Uterus (tissue), 4 donors: ENCODE measurements around the gene TRPT1. TPM values are rescaled to one million over a fixed set of nuclear protein-coding genes. Genes with fewer than 3 reads are reported as not detected.

Experiments used
- DNase-seq, 2 donors: peaks; one replicate each; pipeline ENCODE4 v3.0.0-alpha.2; 2019 to 2020
- H3K27ac ChIP-seq, 2 donors: fragments of 200-600 bp; sonication (generic); 1 replicate in 1 of 2; 2 replicates in 1 of 2; pipeline ENCODE4 v1.5.1; 2016 to 2018
- H3K27me3 ChIP-seq, 2 donors: fragments of 200-600 bp; sonication (generic); one replicate each; pipeline ENCODE4 v1.5.1; 2018 to 2019; ENCODE audit warnings: control low read depth in 1 of 2
- H3K36me3 ChIP-seq, 2 donors: fragments of 200-600 bp; sonication (generic); one replicate each; pipeline ENCODE4 v1.5.1; 2019; ENCODE audit warnings: control low read depth in 1 of 2
- H3K4me1 ChIP-seq, 2 donors: fragments of 200-600 bp; sonication (generic); one replicate each; pipeline ENCODE4 v1.5.1; 2018 to 2019; ENCODE audit warnings: control low read depth in 1 of 2
- H3K4me3 ChIP-seq, 2 donors: fragments of 200-600 bp; sonication (generic); 1 replicate in 1 of 2; 2 replicates in 1 of 2; pipeline ENCODE4 v1.5.1; 2018 to 2019; ENCODE audit warnings: mild to moderate bottlenecking in 1 of 2
- H3K9me3 ChIP-seq, 2 donors: fragments of 200-600 bp; sonication (generic); one replicate each; pipeline ENCODE4 v1.5.1; 2019; ENCODE audit warnings: control low read depth in 1 of 2
- POLR2A ChIP-seq, 2 donors: fragments of 450-650 bp; IDR thresholded peaks; one replicate each; pipeline ENCODE4 v1.6.1; 2016; ENCODE audit warnings: antibody characterized with exemption in 2 of 2, mild to moderate bottlenecking in 1 of 2, moderate library complexity in 1 of 2
- intact Hi-C: fragments of 100-400 bp; cut with DNase I; formaldehyde crosslinking; loops from one replicate; pipeline ENCODE4 v1.15.1; 2023; ENCODE audit warnings: low total_unique reads
- total RNA-seq, 4 donors: library from RNA; depleted of rRNA in 3 of 4; stranded (reverse); fragments of >200 nt in 3 of 4; gene quantifications; one replicate each; pipeline versions ENCODE4 v1.1.0 to v1.2.4, GENCODE V29; 2014 to 2023
- TF ChIP-seq, protein P1 (sequence below), 4 experiments: fragments of 200-600 bp in 2 of 4; fragments of 450-650 bp in 2 of 4; sonication (generic) in 2 of 4; IDR thresholded peaks; one replicate each; pipeline ENCODE4 v1.5.1; 2016 to 2019; ENCODE audit warnings: antibody characterized with exemption in 4 of 4, mild to moderate bottlenecking in 2 of 4, moderate library complexity in 1 of 4
- donor health status: DM: yes; HTN: yes; CAD: no.

The TRPT1 gene
- total RNA-seq, 4 donors from 2014 or later, result 7.2 to 42.9 (median 18.7) TPM

DNA sequence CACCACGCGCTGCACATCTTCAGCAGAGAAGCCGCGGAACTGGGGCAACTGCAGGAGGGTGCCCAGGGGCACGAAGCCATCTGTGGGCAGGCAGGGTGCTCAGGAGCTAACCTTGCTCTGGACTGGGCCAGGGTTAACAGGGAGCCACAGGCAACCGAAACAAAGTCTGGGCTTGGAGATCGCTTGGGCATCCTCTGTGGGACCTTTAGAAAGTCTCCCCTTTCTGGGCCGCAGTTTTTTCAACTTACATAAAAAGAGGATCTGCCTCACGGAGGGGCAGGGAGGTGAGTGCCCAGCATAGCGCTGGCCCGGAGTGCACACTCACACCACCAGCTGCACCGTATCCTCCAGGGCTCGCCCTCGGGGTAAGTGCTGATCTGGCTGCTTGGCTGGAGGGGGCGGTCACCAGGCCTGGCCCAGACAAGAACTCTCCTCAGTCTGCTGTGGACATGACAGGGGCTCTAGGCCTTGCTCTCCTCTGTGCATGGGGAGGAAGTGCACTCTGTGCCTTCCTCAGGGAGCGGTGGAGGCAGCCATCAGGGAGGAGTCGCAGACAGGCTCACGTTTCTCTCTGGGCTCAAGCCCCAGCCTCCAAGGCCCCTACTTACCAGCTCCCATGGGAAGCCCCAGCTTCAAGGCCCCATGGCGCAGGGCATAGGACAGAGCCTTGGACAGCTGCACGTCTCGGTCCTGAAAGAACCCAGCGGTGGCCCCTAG is 937 bp downstream of the TRPT1 start:
- intact Hi-C loops, result no loop called here
- Histone ChIP-seq H3K4me3 (peak overlapping the region; percentile 76 to 99), H3K9me3 (no peaks in the 10 kb centered on the region), H3K36me3 (no peaks in the 10 kb centered on the region), H3K27me3 (no peaks in the 10 kb centered on the region), H3K27ac (peak overlapping the region; percentile 85 to 91), H3K4me1 (peaks cover 0 to 25% of the 10 kb centered on the region in 2 donors)
- no peak for TF ChIP-seq POLR2A (IDR thresholded peaks at IDR 0.05)
- TF ChIP-seq, protein P1, sequence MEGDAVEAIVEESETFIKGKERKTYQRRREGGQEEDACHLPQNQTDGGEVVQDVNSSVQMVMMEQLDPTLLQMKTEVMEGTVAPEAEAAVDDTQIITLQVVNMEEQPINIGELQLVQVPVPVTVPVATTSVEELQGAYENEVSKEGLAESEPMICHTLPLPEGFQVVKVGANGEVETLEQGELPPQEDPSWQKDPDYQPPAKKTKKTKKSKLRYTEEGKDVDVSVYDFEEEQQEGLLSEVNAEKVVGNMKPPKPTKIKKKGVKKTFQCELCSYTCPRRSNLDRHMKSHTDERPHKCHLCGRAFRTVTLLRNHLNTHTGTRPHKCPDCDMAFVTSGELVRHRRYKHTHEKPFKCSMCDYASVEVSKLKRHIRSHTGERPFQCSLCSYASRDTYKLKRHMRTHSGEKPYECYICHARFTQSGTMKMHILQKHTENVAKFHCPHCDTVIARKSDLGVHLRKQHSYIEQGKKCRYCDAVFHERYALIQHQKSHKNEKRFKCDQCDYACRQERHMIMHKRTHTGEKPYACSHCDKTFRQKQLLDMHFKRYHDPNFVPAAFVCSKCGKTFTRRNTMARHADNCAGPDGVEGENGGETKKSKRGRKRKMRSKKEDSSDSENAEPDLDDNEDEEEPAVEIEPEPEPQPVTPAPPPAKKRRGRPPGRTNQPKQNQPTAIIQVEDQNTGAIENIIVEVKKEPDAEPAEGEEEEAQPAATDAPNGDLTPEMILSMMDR (IDR thresholded peaks at IDR 0.05), result no peak
- DNase-seq, result no peak

DNA sequence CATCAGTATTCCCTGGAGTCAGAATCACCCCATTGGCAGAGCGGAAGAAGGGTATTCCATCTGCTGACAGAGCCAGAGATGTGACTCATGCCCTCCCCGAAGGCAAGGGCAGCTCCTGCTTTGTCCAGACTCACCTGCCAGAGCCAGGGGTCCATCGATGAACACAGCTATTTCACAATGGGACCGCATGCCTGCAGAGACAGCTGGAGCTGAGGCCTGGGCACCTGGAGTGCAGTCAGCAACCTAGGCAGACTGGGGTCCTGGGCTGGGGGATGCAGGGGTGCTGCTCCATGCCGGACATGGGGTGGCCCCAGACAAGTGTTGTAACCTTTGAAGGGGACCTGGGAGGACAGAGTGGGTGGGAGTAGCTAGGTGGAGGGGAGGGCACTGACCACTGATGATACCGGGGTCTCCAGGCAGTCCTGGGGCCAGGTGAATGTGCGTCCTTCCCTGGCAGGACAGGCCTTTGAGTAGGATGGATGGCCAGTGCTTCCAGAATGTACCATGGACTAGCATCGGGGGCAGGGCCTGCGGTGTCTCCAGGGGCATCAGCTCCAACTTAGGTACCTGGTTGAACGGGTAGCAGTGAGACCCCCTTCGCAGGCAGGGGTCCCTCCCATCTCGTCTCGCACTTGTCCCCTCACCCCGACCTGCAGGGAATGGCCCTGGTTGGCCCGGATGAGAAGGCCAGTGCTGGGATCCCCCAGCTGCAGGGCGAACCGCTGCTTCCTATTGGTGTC is 1.7 kb downstream of the TRPT1 start:
- H3K4me1 ChIP-seq, result peaks cover 0 to 19% of the 10 kb centered on the region in 2 donors
- H3K27ac ChIP-seq, result no peak overlapping the region
- H3K27me3 ChIP-seq, result no peaks in the 10 kb centered on the region
- intact Hi-C loops, result no loop called here
- H3K4me3 ChIP-seq, result no peak overlapping the region
- H3K9me3 ChIP-seq, result no peaks in the 10 kb centered on the region
- H3K36me3 ChIP-seq, result no peaks in the 10 kb centered on the region
- peak in 1 of 2 donors; percentile 19 for DNase-seq
- no peak for TF ChIP-seq POLR2A (IDR thresholded peaks at IDR 0.05)
- TF ChIP-seq, protein P1 (IDR thresholded peaks at IDR 0.05), result no peak

DNA sequence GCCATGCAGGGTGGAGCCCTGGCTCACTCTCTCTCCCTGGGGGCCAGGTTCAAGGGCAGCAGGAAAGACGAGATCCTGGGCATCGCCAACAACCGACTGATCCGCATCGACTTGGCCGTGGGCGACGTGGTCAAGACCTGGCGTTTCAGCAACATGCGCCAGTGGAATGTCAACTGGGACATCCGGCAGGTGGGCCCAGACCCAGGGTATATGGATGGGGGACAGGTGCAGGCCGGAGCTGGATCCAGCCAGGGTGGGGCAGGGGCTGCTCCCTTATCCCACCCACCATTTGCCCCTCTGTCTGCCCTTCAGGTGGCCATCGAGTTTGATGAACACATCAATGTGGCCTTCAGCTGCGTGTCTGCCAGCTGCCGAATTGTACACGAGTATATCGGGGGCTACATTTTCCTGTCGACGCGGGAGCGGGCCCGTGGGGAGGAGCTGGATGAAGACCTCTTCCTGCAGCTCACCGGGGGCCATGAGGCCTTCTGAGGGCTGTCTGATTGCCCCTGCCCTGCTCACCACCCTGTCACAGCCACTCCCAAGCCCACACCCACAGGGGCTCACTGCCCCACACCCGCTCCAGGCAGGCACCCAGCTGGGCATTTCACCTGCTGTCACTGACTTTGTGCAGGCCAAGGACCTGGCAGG is 2.9 kb downstream of the TRPT1 start:
- no peaks in the 10 kb centered on the region for H3K36me3 ChIP-seq
- peak in 1 of 2 donors; percentile 20 for DNase-seq
- no peaks in the 10 kb centered on the region for H3K27me3 ChIP-seq
- H3K27ac ChIP-seq, result no peak overlapping the region
- TF ChIP-seq, protein P1 (IDR thresholded peaks at IDR 0.05), result no peak
- no peak for TF ChIP-seq POLR2A (IDR thresholded peaks at IDR 0.05)
- intact Hi-C loops, result no loop called here
- H3K9me3 ChIP-seq, result no peaks in the 10 kb centered on the region
- H3K4me3 ChIP-seq, result no peak overlapping the region
- H3K4me1 ChIP-seq, result peaks cover 0 to 19% of the 10 kb centered on the region in 2 donors

DNA sequence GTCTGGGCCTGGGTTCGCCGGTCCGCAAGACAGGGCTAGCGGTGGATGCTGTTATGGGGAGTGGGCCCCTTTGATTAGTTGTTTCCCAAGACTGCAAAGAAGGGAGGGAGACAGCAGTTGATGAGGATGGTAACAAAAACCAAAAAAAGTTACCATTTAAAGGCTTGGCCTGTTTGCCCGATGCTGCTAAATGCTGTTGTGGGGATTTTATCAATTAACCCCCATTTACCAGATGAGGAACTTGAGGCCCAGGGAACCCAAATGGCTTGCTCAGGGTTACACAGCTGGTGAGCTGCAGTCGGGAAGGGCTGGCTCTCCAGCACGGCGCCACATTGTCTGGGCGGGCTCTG is 3.4 kb downstream of the TRPT1 start:
- Histone ChIP-seq H3K36me3 (no peaks in the 10 kb centered on the region), H3K9me3 (no peaks in the 10 kb centered on the region), H3K4me1 (peaks cover 0 to 19% of the 10 kb centered on the region in 2 donors), H3K4me3 (no peak overlapping the region), H3K27me3 (no peaks in the 10 kb centered on the region), H3K27ac (no peak overlapping the region)
- TF ChIP-seq, protein P1 (IDR thresholded peaks at IDR 0.05), result no peak
- TF ChIP-seq POLR2A (IDR thresholded peaks at IDR 0.05), result no peak
- intact Hi-C loops, result no loop called here
- no peak for DNase-seq

DNA sequence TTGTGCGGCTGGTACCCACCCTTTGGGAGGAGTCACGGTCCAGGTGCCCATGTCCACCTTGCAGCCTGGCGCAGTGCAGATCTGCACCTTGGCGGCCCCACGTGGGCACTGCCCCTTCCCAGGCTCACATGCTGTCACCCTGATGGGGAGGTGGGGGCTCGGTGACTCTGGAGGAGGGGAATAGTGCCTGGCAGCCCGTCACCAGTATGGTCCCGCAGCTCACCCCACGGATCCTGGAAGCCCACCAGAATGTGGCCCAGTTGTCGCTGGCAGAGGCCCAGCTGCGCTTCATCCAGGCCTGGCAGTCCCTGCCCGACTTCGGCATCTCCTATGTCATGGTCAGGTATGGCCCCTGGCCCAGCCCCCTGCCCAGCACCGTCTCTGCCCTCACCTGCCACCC is 5.2 kb downstream of the TRPT1 start:
- Histone ChIP-seq H3K4me3 (no peak overlapping the region), H3K27me3 (no peaks in the 10 kb centered on the region), H3K36me3 (no peaks in the 10 kb centered on the region), H3K4me1 (peaks cover 0 to 9% of the 10 kb centered on the region in 2 donors), H3K9me3 (no peaks in the 10 kb centered on the region), H3K27ac (no peak overlapping the region)
- intact Hi-C loops, result no loop called here
- TF ChIP-seq, protein P1 (IDR thresholded peaks at IDR 0.05), result no peak
- TF ChIP-seq POLR2A (IDR thresholded peaks at IDR 0.05), result no peak
- peak in 1 of 2 donors; percentile 20 for DNase-seq
